Measurements from ENCODE around the gene LRRC25.

DNA sequence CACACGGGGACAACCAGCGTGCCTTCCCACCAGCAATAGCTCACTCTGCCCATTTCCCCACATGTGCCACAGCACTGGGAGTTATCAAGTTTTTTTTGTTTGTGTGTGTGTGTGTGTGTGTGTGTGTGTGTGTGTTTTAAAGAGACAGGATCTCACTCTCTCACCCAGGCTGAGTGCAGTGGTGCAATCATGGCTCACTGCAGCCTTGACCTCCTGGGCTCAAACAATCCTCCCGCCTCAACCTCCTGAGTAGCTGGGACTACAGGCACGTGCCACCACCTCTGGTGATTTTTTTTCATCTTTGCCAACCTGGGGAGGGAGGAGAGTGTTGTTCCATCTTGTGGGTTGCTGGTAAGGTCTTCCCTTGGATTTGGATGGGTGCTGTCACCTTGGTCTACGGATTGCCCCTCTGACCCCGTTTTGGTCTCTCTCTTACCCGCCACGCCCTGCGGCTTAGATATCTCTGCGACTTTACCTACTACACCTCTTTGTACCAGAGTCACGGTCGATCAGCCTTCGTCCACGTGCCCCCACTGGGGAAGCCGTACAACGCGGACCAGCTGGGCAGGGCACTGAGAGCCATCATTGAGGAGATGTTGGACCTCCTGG, 34.4 kb downstream of the LRRC25 start:
- TF ChIP-seq, protein P1, sequence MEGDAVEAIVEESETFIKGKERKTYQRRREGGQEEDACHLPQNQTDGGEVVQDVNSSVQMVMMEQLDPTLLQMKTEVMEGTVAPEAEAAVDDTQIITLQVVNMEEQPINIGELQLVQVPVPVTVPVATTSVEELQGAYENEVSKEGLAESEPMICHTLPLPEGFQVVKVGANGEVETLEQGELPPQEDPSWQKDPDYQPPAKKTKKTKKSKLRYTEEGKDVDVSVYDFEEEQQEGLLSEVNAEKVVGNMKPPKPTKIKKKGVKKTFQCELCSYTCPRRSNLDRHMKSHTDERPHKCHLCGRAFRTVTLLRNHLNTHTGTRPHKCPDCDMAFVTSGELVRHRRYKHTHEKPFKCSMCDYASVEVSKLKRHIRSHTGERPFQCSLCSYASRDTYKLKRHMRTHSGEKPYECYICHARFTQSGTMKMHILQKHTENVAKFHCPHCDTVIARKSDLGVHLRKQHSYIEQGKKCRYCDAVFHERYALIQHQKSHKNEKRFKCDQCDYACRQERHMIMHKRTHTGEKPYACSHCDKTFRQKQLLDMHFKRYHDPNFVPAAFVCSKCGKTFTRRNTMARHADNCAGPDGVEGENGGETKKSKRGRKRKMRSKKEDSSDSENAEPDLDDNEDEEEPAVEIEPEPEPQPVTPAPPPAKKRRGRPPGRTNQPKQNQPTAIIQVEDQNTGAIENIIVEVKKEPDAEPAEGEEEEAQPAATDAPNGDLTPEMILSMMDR (IDR thresholded peaks at IDR 0.05), result no peak
- TF ChIP-seq POLR2A (IDR thresholded peaks at IDR 0.05), result no peak

Data from body of pancreas (tissue), 4 donors.